B cell (primary cell): ENCODE results near the gene ITIH2. TPM values are rescaled to one million over a fixed set of nuclear protein-coding genes. Genes with fewer than 3 reads are reported as not detected.

Experiments used
- ATAC-seq: fragments of 200-7000 bp; cut with Tn5 transposase; one replicate; pipeline ENCODE4 v1.10.0; 2021; ENCODE audit warnings: low read depth, mild to moderate bottlenecking, moderate number of reproducible peaks, moderate library complexity
- CTCF ChIA-PET: fragments of 350-600 bp; sonication (Branson Sonifier 250); formaldehyde crosslinking; loops from one replicate; lab custom pipeline; 2021; ENCODE audit warnings: antibody characterized with exemption, inconsistent platforms; lab: Charles Lee
- POLR2A ChIA-PET: fragments of 350-600 bp; sonication (Branson Sonifier 250); formaldehyde crosslinking; loops from one replicate; lab custom pipeline; 2021; ENCODE audit warnings: antibody characterized with exemption; lab: Charles Lee
- DNase-seq: peaks from one replicate; pipeline ENCODE4 v3.0.0; 2013
- H2AFZ ChIP-seq: 2 replicates; pipeline ENCODE4 v1.6.1; 2012; ENCODE audit warnings: mild to moderate bottlenecking, low read depth, low read length; ENCODE audit not compliant: insufficient read depth, poor library complexity, severe bottlenecking
- H3K27ac ChIP-seq, 2 donors: 1 replicate in 1 of 2; 2 replicates in 1 of 2; pipeline ENCODE4 v1.5.1; 2012 to 2013; ENCODE audit warnings: low read length in 2 of 2, mild to moderate bottlenecking in 2 of 2, moderate library complexity in 1 of 2
- H3K27me3 ChIP-seq, 4 experiments: fragments of 200-600 bp in 1 of 4; sonication (generic) in 1 of 4; replicated peaks in 1 of 4; 1 replicate in 2 of 4; 2 replicates in 2 of 4; pipeline versions ENCODE4 v1.6.1 to v1.7.0; 2013 to 2016; ENCODE audit warnings: low read length in 3 of 4, mild to moderate bottlenecking in 2 of 4, mixed read lengths in 1 of 4, moderate library complexity in 1 of 4; ENCODE audit not compliant: insufficient read depth in 4 of 4, control insufficient read depth in 3 of 4; ENCODE audit errors: control extremely low read depth in 1 of 4
- H3K36me3 ChIP-seq, 2 experiments: replicated peaks in 1 of 2; 1 replicate in 1 of 2; 2 replicates in 1 of 2; pipeline versions ENCODE4 v1.6.1 to v1.7.1; 2013; ENCODE audit warnings: low read length in 1 of 2; ENCODE audit not compliant: insufficient read depth in 2 of 2, control insufficient read depth in 1 of 2; ENCODE audit errors: control extremely low read depth in 1 of 2, extremely low read depth in 1 of 2
- H3K4me1 ChIP-seq, 2 donors: fragments of 200-600 bp in 1 of 2; sonication (generic) in 1 of 2; 1 replicate in 1 of 2; 2 replicates in 1 of 2; pipeline versions ENCODE4 v1.5.1 to v1.6.1; 2013 to 2017; ENCODE audit warnings: low read length in 2 of 2; ENCODE audit not compliant: control insufficient read depth in 2 of 2, insufficient read depth in 2 of 2
- H3K4me2 ChIP-seq: replicated peaks from 2 replicates; pipeline ENCODE3; 2012; ENCODE audit warnings: mild to moderate bottlenecking, low read depth, low read length; ENCODE audit not compliant: poor library complexity, severe bottlenecking
- H3K4me3 ChIP-seq, 5 experiments: fragments of 200-600 bp in 1 of 5; sonication (generic) in 1 of 5; 1 replicate in 3 of 5; 2 replicates in 2 of 5; pipeline versions ENCODE4 v1.5.1 to v1.7.0; 2011 to 2016; ENCODE audit warnings: low read length in 4 of 5, mild to moderate bottlenecking in 4 of 5, low read depth in 2 of 5, control low read depth in 1 of 5, moderate library complexity in 1 of 5; ENCODE audit not compliant: insufficient read depth in 1 of 5; ENCODE audit errors: control extremely low read depth in 1 of 5, extremely low read depth in 1 of 5
- H3K79me2 ChIP-seq: fragments of 200-600 bp; sonication (generic); one replicate; pipeline ENCODE4 v1.6.0; 2016; ENCODE audit warnings: low read length; ENCODE audit not compliant: control insufficient read depth, insufficient read depth
- H3K9ac ChIP-seq: fragments of 200-600 bp; sonication (generic); 2 replicates; pipeline ENCODE4 v1.6.1; 2017; ENCODE audit warnings: mild to moderate bottlenecking, low read length, moderate library complexity
- H3K9me3 ChIP-seq, 3 donors: one replicate each; pipeline versions ENCODE4 v1.6.1 to v1.7.1; 2013; ENCODE audit warnings: low read length in 2 of 3; ENCODE audit not compliant: control insufficient read depth in 2 of 3, insufficient read depth in 1 of 3; ENCODE audit errors: control extremely low read depth in 1 of 3
- H4K20me1 ChIP-seq: 2 replicates; pipeline ENCODE4 v1.6.0; 2012; ENCODE audit warnings: mild to moderate bottlenecking, low read length; ENCODE audit not compliant: insufficient read depth, control insufficient read depth, poor library complexity, severe bottlenecking
- H3K27ac Mint-ChIP-seq: one replicate; pipeline ENCODE4 v1.8.0; 2021; ENCODE audit warnings: mixed read lengths
- H3K27me3 Mint-ChIP-seq: one replicate; pipeline ENCODE4 v1.8.0; 2021; ENCODE audit warnings: mixed read lengths
- H3K4me1 Mint-ChIP-seq: one replicate; pipeline ENCODE4 v1.8.0; 2021; ENCODE audit warnings: mixed read lengths
- H3K4me3 Mint-ChIP-seq: one replicate; pipeline ENCODE4 v1.8.0; 2021; ENCODE audit warnings: mixed read lengths
- H3K9me3 Mint-ChIP-seq: one replicate; pipeline ENCODE4 v1.8.0; 2022; ENCODE audit warnings: mixed read lengths; ENCODE audit not compliant: insufficient read depth
- EZH2 ChIP-seq: IDR thresholded peaks from 2 replicates; pipeline ENCODE4 v1.6.1; 2012; ENCODE audit warnings: borderline replicate concordance, low read depth, mild to moderate bottlenecking, moderate library complexity, low read length; ENCODE audit not compliant: insufficient read depth, poor library complexity, severe bottlenecking
- WGBS: methylation state at CpG from one replicate; pipeline ENCODE4 v1.1.5; 2013; ENCODE audit warnings: missing lambda C conversion rate; ENCODE audit not compliant: insufficient coverage; 5-methylcytosine and 5-hydroxymethylcytosine counted together
- intact Hi-C: fragments of 100-400 bp; cut with micrococcal nuclease; formaldehyde crosslinking; loops from one replicate; pipeline ENCODE4 v1.10.0; 2022
- polyA plus RNA-seq: library from polyadenylated mRNA; depleted of rRNA; stranded (reverse); fragments of >200 nt; gene quantifications from 2 replicates; pipeline ENCODE4 v1.2.3, GENCODE V29; 2012
- total RNA-seq, 2 donors: library from RNA; stranded (reverse); fragments of 120-200 nt in 1 of 2; gene quantifications; 1 replicate in 1 of 2; 2 replicates in 1 of 2; pipeline versions ENCODE4 v1.2.3 to v1.2.4, GENCODE V29; 2013 to 2022
- TF ChIP-seq, protein P1 (sequence below): fragments of 200-600 bp; IDR thresholded peaks from one replicate; pipeline ENCODE4 v1.8.0; 2022; ENCODE audit warnings: antibody characterized with exemption, mild to moderate bottlenecking

The ITIH2 gene
- total and polyA plus RNA-seq, 2 donors (not counting 1 experiment from before 2014, with no cell fraction given) = not detected

DNA sequence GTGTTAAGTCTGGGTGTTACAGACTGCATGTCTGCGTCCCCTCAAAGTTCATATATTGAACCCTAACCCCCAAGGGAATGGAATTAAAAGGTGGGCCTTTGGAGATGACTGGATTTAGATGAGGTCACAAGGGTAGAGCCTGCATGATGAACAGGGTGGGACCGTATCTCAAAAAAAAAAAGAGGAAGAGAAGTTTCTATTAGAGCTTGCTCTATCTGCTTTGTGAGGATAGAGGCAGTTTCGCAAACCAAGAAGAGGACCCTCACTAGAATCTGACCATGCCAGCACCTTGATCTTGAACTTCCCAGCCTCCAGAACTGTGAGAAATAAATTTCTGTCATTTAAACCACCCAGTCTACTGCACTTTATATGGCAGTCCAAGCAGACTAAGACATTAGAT lies 83.3 kb downstream of the ITIH2 start:
- Mint-ChIP-seq H3K4me1 (peaks cover 38% of the 10 kb centered on the region), H3K27me3 (no peaks in the 10 kb centered on the region), H3K9me3 (no peaks in the 10 kb centered on the region), H3K27ac (no peak overlapping the region), H3K4me3 (no peak overlapping the region)
- H3K4me2 ChIP-seq = peak overlapping the region; percentile 97
- WGBS = no CpG with 5 or more reads among the region's 3 CpGs
- no peak for TF ChIP-seq EZH2
- TF ChIP-seq, protein P1, sequence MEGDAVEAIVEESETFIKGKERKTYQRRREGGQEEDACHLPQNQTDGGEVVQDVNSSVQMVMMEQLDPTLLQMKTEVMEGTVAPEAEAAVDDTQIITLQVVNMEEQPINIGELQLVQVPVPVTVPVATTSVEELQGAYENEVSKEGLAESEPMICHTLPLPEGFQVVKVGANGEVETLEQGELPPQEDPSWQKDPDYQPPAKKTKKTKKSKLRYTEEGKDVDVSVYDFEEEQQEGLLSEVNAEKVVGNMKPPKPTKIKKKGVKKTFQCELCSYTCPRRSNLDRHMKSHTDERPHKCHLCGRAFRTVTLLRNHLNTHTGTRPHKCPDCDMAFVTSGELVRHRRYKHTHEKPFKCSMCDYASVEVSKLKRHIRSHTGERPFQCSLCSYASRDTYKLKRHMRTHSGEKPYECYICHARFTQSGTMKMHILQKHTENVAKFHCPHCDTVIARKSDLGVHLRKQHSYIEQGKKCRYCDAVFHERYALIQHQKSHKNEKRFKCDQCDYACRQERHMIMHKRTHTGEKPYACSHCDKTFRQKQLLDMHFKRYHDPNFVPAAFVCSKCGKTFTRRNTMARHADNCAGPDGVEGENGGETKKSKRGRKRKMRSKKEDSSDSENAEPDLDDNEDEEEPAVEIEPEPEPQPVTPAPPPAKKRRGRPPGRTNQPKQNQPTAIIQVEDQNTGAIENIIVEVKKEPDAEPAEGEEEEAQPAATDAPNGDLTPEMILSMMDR = no peak
- ChIA-PET POLR2A (no interaction called here), CTCF (no interaction called here)
- intact Hi-C loops = loop anchor here (5.0 kb wide), 1 partner anchor 1644 kb away; no protein-coding TSS in a partner anchor
- peak overlapping the region; percentile 95 for H3K9ac ChIP-seq
- peak overlapping the region in 1 of 2 donors; percentile 75 for H3K27ac ChIP-seq
- peaks cover 84% of the 10 kb centered on the region for H3K79me2 ChIP-seq
- H3K4me3 ChIP-seq = peak overlapping the region in 1 of 5 experiments; percentile 87
- H2AFZ ChIP-seq = no peak overlapping the region
- peaks cover 26 to 28% of the 10 kb centered on the region in 2 donors for H3K4me1 ChIP-seq
- no peak for ATAC-seq
- peak; percentile 16 for DNase-seq
- H3K27me3 ChIP-seq = no peaks in the 10 kb centered on the region
- peaks cover 0 to 3% of the 10 kb centered on the region in 2 experiments for H3K36me3 ChIP-seq
- H3K9me3 ChIP-seq = no peaks in the 10 kb centered on the region
- H4K20me1 ChIP-seq = peaks cover 36% of the 10 kb centered on the region

DNA sequence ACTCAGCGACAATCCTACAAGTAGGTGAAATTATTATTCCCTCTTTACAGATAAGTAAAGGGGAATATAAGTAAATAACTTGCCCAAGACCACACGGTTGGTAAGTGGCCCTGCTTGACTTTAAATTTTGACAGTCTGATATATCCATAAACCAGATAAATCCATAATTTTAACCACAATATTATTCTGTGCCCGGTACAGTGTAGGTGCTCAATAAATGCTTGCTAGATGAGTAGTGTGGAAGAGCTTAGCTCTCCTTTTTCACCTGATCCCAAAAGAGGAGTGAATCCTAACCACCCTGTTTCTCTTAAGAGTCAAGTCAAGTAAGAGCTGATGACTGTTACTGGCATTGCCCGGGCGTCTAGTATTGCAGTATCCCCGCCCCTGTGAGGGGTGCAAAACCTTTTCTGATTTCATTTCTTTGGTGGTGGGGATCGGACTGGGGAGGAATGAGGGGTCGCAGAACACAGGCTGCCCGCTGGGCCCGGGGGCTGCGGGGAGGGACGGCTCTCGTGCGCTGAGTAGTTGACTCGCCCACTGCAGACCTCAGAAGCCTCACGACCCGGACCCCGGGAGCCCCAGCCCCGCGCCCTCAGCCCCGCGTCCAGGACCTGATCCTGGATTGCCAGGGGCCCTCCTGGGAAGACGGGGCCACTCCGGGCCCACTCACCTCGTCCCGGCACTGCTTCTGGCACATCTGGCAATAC lies 84.2 kb downstream of the ITIH2 start:
- CTCF ChIA-PET = interaction anchor here (1.1 to 1.4 kb wide), 2 partner anchors 31 to 33 kb away, joined by 3 to 15 read pairs; partner anchors contain the start of gene TAF3
- no peak for DNase-seq
- H3K4me3 ChIP-seq = peak overlapping the region; percentile 87 to 95 (median 87)

More for the DNA sequence above, 84.2 kb downstream of the ITIH2 start:
- H3K9ac ChIP-seq = peak overlapping the region; percentile 95
- peaks cover 45% of the 10 kb centered on the region for H4K20me1 ChIP-seq
- no peak overlapping the region for H3K4me3 Mint-ChIP-seq
- no peaks in the 10 kb centered on the region for H3K27me3 Mint-ChIP-seq
- peaks cover 90% of the 10 kb centered on the region for H3K79me2 ChIP-seq
- no peak overlapping the region for H3K27ac Mint-ChIP-seq
- no peaks in the 10 kb centered on the region for H3K27me3 ChIP-seq
- peaks cover 0 to 3% of the 10 kb centered on the region in 2 experiments for H3K36me3 ChIP-seq
- no peaks in the 10 kb centered on the region for H3K9me3 Mint-ChIP-seq
- peak overlapping the region; percentile 98 for H2AFZ ChIP-seq
- H3K4me2 ChIP-seq = peak overlapping the region; percentile 97
- H3K27ac ChIP-seq = peak overlapping the region; percentile 50 to 75
- TF ChIP-seq, protein P1 = no peak
- TF ChIP-seq EZH2 = no peak
- no peak for ATAC-seq
- WGBS = under 1% methylated on average over 23 of the region's 26 CpGs
- POLR2A ChIA-PET = interaction anchor here (0.6 to 2.1 kb wide), 2 partner anchors 9 to 32 kb away, joined by 3 to 38 read pairs; partner anchors contain the start of gene TAF3
- peaks cover 44% of the 10 kb centered on the region for H3K4me1 Mint-ChIP-seq
- intact Hi-C loops = loop anchor here (5.0 kb wide), 1 partner anchor 1645 kb away; no protein-coding TSS in a partner anchor
- peaks cover 26 to 28% of the 10 kb centered on the region in 2 donors for H3K4me1 ChIP-seq
- no peaks in the 10 kb centered on the region for H3K9me3 ChIP-seq
